Activated CD8-positive, alpha-beta T cell treated with anti-CD3 and anti-CD28 coated beads for 36 hours (primary cell): ENCODE measurements around the gene RHBDF2. TPM values are rescaled to one million over a fixed set of nuclear protein-coding genes. Genes with fewer than 3 reads are reported as not detected.

Experiments
- ATAC-seq: fragments of 200-7000 bp; cut with Tn5 transposase; one replicate; pipeline ENCODE4 v1.10.0; 2021; ENCODE audit warnings: mild to moderate bottlenecking, moderate library complexity
- CTCF ChIA-PET: fragments of 350-600 bp; sonication (Branson Sonifier 250); formaldehyde crosslinking; loops from one replicate; lab custom pipeline; 2021; ENCODE audit warnings: antibody characterized with exemption; lab: Charles Lee
- POLR2A ChIA-PET: fragments of 350-600 bp; sonication (Branson Sonifier 250); formaldehyde crosslinking; loops from one replicate; lab custom pipeline; 2021; ENCODE audit warnings: antibody characterized with exemption; lab: Charles Lee
- DNase-seq: peaks from one replicate; pipeline ENCODE4 v3.0.0-alpha.2; 2020
- H3K27ac Mint-ChIP-seq: one replicate; pipeline ENCODE4 v1.8.0; 2021; ENCODE audit warnings: mild to moderate bottlenecking, mixed read lengths
- H3K27me3 Mint-ChIP-seq: one replicate; pipeline ENCODE4 v1.8.0; 2021; ENCODE audit warnings: mixed read lengths
- H3K36me3 Mint-ChIP-seq: one replicate; pipeline ENCODE4 v1.8.0; 2021; ENCODE audit warnings: low read depth, mixed read lengths
- H3K4me1 Mint-ChIP-seq: one replicate; pipeline ENCODE4 v1.8.0; 2021; ENCODE audit warnings: low read depth, mixed read lengths
- H3K4me3 Mint-ChIP-seq: one replicate; pipeline ENCODE4 v1.8.0; 2021; ENCODE audit warnings: mild to moderate bottlenecking, moderate library complexity, mixed read lengths
- H3K9me3 Mint-ChIP-seq: one replicate; pipeline ENCODE4 v1.8.0; 2021; ENCODE audit warnings: mixed read lengths
- CTCF ChIP-seq: fragments of 200-600 bp; IDR thresholded peaks from one replicate; pipeline ENCODE4 v1.8.0; 2022; ENCODE audit warnings: antibody characterized with exemption, mild to moderate bottlenecking
- intact Hi-C: fragments of 100-400 bp; cut with micrococcal nuclease; formaldehyde crosslinking; loops from one replicate; pipeline ENCODE4 v1.10.0; 2022
- total RNA-seq, 2 experiments: library from RNA; stranded (reverse); gene quantifications; one replicate each; pipeline ENCODE4 v1.2.3, GENCODE V29; 2021

RHBDF2 gene
- total RNA-seq, 2 experiments from 2014 or later: 19.9 to 20.4 TPM

GRCh38 chr17:76438906-76439305 is 62.3 kb downstream of the RHBDF2 start:
- DNase-seq (no peak), ATAC-seq (no peak)
- Mint-ChIP-seq H3K9me3 (no peaks in the 10 kb centered on the region), H3K4me1 (peaks cover 34% of the 10 kb centered on the region), H3K4me3 (no peak overlapping the region), H3K27ac (no peak overlapping the region), H3K36me3 (no peaks in the 10 kb centered on the region), H3K27me3 (no peaks in the 10 kb centered on the region)
- no peak for TF ChIP-seq CTCF
- POLR2A ChIA-PET: interaction anchor here (0.5 to 1.2 kb wide), 2 partner anchors 12 to 101 kb away, joined by 3 to 4 read pairs; no protein-coding TSS in a partner anchor
- CTCF ChIA-PET: interaction anchor here (0.7 to 1.2 kb wide), 3 partner anchors 41 to 135 kb away, joined by 3 read pairs; no protein-coding TSS in a partner anchor
- intact Hi-C loops: no loop called here

GRCh38 chr17:76437467-76438402 is 63.5 kb downstream of the RHBDF2 start:
- intact Hi-C loops: no loop called here
- no peak overlapping the region for H3K4me3 Mint-ChIP-seq
- CTCF ChIA-PET: interaction anchor here (2.9 kb wide), 1 partner anchor 29 kb away, joined by 12 read pairs; no protein-coding TSS in a partner anchor
- no peaks in the 10 kb centered on the region for H3K9me3 Mint-ChIP-seq
- ATAC-seq (no peak), DNase-seq (no peak)
- no peak overlapping the region for H3K27ac Mint-ChIP-seq
- H3K4me1 Mint-ChIP-seq: peaks cover 28% of the 10 kb centered on the region
- no peak for TF ChIP-seq CTCF
- POLR2A ChIA-PET: interaction anchor here (0.8 to 1.2 kb wide), 2 partner anchors 10 to 16 kb away, joined by 3 to 4 read pairs; no protein-coding TSS in a partner anchor
- no peaks in the 10 kb centered on the region for H3K36me3 Mint-ChIP-seq
- no peaks in the 10 kb centered on the region for H3K27me3 Mint-ChIP-seq

- no peak overlapping the region for H3K4me3 Mint-ChIP-seq
- ChIA-PET POLR2A (interaction anchor here (1.2 to 1.3 kb wide), 2 partner anchors 50 to 82 kb away, joined by 3 read pairs; partner anchors contain the start of gene PRPSAP1), CTCF (interaction anchor here (1.5 to 2.9 kb wide), 4 partner anchors 10 to 38 kb away, joined by 3 to 12 read pairs (median 5); no protein-coding TSS in a partner anchor)
- H3K27ac Mint-ChIP-seq: no peak overlapping the region
- intact Hi-C loops: no loop called here
- no peaks in the 10 kb centered on the region for H3K9me3 Mint-ChIP-seq
- no peaks in the 10 kb centered on the region for H3K27me3 Mint-ChIP-seq
- no peak for TF ChIP-seq CTCF
- peaks cover 13% of the 10 kb centered on the region for H3K4me1 Mint-ChIP-seq
- no peaks in the 10 kb centered on the region for H3K36me3 Mint-ChIP-seq
- DNase-seq (no peak), ATAC-seq (no peak)
These were observed 65.5 kb downstream of the RHBDF2 start for GRCh38 chr17:76435751-76436150.

- POLR2A ChIA-PET: interaction anchor here (1.2 to 1.3 kb wide), 2 partner anchors 50 to 81 kb away, joined by 3 read pairs; partner anchors contain the start of gene PRPSAP1
- Mint-ChIP-seq H3K4me1 (peaks cover 13% of the 10 kb centered on the region), H3K27me3 (no peaks in the 10 kb centered on the region), H3K9me3 (no peaks in the 10 kb centered on the region), H3K4me3 (no peak overlapping the region), H3K36me3 (no peaks in the 10 kb centered on the region), H3K27ac (no peak overlapping the region)
- DNase-seq (no peak), ATAC-seq (no peak)
- intact Hi-C loops: no loop called here
- TF ChIP-seq CTCF: no peak
- CTCF ChIA-PET: interaction anchor here (0.9 to 2.9 kb wide), 6 partner anchors 17 to 75 kb away, joined by 3 to 12 read pairs (median 3); no protein-coding TSS in a partner anchor
These were observed 66.4 kb downstream of the RHBDF2 start for GRCh38 chr17:76434870-76435269.
